Stimulated activated naive CD4-positive, alpha-beta T cell treated with Interleukin-2 at 50 U/mL for 16 hours (primary cell): ENCODE data around the gene SUMF1.

Source experiments
- DNase-seq: peaks from one replicate; lab custom pipeline; 2025; lab: John Stamatoyannopoulos, UW

SUMF1 gene

DNA sequence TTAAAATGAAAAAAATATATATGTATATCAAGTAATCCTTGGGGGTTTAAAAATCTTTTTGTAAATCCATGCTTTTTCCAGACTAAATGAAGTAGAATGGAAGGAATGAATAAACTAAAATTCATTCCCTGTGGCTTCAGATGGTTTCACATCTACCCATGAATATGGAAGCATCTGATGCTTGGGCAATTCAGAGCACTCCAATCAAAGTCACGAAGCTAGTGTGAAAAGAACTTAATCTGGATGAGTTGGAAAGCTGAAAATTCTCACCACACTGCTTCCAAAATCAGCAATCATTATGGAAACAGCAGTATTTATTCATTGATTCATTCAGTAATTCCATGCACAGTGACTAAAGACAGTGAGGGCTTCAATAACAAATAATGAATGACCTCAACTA, 55.2 kb downstream of the SUMF1 start:
- no peak for DNase-seq

DNA sequence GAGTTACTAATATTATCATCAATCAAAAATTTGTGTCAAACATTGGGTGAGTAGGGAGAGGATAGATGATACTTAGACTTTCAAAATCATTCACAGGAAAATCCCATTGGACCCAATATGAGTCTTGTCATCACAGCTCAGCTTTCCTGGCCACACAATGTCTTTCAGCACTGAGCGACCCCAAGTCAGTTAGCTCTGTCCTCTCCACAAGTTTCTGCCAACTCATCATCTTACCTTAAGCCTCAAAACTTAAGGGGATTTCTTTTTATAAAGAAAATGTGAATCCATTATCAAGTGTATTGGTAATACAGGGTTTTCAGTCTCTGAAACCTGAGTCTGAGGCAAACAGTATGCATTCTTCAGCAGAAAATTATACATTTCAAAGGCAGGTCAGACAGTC, 55.8 kb downstream of the SUMF1 start:
- no peak for DNase-seq

DNA sequence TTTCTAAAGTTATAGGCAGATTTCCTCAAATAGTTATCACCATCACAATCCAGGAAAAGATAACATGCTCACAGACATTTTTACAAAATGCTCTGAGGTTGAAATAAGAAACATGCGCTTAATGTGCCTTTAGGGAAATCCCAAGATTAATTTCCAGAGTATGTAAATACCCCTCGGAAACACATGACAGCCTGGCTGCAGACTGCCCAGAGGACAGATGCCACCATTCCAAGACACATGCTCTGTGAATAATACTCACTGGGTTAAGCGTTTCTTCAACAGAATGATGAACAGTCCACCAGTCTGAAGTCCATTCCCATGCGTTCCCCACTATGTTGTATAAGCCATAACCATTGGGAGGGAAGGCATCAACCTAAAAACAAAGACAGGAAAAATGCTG, 56.5 kb downstream of the SUMF1 start:
- DNase-seq = no peak

DNA sequence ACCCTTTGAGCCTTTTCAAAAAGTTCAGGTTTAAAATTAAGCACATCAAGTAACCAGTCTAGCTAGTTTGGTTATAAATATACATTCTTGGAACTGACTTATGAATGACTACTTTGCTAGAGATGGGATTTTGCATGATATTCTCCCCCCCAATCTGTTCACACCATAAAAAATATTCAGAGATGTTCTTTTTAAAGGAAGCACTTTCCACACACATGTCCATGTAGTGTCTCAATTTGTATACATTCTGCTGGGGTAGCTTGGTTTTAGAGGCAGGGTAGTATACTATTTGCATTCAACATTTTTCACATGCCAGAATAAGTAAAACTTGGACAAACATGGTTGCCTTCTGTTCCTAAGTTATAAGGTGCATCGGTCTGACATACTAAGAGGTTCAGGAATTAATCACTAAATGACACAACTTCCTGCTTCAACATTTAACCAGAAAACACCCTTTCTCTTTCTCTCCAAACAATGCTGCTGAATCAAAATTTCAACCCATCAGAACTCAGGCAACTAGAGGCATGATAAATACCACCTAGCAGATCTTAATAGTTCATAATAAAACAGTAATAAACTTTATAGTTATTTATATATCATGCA, 57.0 kb downstream of the SUMF1 start:
- DNase-seq = no peak

DNA sequence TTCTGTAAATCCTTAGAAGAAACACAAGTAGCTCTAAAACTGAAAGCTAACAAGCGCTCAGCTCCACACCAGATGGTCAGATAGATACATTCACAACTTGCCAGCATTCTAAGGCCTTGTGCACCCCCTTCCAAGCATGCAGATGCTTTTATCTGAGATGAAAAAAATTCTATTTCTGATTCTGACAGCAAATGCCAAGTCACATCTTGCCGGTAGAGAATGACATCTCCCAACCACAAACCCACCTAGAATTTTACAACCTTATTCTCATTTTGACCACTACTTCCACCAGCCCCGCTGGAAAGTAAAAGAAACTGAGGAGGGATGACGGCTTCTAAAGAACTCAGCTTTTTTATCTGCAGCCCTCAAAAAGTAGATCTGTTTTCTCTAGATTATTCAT, 57.7 kb downstream of the SUMF1 start:
- DNase-seq = no peak

DNA sequence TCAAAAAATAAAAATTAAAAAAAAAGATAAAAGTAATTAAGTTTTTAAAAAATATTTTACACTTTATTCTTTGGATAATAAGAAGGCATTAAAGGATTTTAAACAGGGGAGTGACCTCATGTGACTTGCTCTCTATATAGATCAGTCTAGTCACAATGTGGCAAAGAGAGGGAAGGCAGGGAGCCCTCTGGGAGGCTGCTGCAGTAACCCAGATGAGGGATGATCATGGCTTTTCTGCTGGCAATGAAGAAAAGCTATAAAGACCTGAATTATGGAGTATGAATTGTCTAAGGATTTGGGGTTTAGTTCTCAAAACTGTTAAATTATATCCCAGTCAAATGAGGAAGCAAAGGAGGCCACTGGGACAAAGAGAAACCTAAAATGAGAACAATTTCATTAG, 58.1 kb downstream of the SUMF1 start:
- DNase-seq = no peak

DNA sequence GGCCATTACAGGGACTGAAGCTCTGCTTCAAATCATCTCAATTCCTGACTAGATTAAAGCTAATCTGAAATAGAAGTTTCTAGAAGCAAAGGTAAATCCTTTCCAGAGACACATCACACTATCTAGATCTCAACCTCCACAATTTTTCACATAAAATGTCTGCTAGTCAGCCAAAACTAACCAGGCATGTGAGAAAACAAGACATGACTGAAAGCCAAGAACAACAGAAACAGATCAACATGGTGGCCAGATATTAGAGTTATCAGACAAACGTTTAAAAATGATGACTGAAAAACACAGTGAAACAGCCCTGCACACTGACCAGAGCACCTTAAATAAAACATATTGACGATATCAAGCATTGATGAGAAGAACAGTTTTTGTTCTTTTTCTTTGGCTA, 59.1 kb downstream of the SUMF1 start:
- no peak for DNase-seq

DNA sequence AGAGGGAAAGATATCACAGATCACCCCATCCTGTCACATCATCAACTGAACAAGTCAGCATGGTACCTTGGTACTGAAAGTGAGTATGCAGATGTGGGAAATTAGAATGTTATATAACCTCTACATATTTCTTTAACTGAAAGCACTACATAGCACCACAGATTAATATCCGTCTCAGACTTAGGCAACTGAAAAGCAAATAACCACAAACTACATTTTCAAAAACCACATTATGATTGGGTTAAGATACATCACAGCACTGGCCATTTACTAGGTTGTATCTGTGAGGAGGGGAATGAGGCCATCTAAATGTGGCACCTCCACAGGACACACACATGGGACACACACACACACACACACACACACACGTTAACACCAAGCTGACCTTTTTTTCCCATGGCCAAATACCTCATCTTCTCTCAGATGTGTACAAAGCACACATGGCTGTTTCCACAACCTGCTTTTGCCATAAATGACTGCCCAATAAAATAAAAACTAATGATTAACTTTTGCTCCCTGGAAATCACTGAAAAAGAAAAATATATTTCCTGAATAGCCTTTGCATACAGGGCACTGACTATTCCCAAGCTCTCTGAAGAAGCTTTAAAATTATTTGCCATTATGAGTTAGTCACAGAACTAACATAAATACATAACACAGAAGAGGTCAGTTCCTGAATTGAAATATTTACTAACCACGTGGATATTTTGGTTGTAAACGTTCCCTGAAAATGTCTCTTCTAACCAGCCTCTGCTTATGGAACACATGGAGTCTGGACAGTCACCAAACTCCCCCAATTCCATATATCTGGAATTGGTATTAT, 60.1 kb downstream of the SUMF1 start:
- DNase-seq = no peak

DNA sequence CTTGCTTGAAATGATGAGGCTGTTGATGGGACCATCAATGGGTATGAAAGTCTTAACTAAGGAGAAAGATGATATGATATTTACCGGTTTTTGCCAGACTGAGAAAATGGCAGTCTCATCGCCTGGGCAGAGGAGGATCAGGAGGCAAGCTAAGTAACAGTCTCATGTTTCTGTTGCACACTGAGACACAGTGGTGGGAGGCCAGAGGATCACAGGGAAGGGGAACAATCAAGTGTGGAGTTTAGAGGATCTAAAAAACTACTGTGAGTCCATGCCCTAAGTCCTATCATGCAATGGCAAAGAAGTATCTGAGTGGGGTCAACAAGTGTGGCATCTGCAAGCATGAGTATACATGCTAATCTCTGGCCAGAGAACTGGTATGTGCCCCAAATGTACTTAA, 62.2 kb downstream of the SUMF1 start:
- DNase-seq = no peak

DNA sequence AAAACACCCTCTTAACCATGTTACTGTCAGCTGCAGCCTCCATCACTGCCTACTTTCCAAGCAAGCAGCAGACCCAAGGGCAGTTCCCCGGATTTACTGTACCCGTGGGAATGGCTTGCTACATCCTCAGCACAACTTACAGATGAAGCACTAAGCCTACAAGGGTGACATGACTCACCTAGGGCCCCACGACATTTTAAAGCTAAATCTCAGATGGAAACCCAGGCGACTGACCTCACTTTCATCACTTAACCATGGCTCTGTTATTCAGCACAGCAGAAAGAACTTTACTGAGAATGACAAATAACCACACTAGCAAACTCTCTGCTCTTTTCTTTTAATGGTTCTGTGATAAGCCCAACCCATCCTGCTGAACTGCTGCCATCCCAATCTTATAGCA, 65.6 kb downstream of the SUMF1 start:
- DNase-seq = no peak

DNA sequence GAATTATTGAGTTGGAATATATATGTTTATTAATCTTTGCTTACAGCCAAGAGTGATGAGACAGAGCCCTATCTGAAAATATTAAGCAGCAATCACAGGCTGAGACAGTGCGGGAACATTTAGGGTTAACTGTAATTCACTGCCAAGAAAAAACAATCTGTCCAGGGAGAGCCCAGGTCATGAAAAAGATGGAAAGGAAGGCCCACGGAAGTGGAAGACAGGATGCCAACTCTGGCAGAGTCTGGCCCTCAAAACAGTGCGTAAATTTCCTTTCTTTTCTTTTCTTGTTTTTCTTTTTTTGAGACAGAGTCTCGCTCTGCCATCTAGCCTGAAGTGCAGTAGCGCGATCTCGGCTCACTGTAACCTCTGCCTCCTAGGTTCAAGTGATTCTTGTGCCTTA, 67.6 kb downstream of the SUMF1 start:
- no peak for DNase-seq

DNA sequence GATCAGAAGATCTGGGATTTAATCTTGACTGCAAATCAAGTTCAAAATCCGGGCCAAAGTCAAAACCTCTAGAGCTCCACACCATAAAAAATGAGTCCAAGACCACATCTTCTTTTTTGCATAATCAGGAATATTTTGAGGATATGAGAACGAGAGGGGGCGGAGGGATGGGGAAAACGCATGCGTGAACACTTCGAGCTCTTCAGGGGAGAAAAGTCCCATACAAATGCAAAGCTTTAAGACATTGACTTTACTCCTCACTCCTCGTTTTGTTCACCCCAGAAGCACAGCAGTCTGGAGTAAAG, 68.2 kb downstream of the SUMF1 start:
- DNase-seq = no peak

DNA sequence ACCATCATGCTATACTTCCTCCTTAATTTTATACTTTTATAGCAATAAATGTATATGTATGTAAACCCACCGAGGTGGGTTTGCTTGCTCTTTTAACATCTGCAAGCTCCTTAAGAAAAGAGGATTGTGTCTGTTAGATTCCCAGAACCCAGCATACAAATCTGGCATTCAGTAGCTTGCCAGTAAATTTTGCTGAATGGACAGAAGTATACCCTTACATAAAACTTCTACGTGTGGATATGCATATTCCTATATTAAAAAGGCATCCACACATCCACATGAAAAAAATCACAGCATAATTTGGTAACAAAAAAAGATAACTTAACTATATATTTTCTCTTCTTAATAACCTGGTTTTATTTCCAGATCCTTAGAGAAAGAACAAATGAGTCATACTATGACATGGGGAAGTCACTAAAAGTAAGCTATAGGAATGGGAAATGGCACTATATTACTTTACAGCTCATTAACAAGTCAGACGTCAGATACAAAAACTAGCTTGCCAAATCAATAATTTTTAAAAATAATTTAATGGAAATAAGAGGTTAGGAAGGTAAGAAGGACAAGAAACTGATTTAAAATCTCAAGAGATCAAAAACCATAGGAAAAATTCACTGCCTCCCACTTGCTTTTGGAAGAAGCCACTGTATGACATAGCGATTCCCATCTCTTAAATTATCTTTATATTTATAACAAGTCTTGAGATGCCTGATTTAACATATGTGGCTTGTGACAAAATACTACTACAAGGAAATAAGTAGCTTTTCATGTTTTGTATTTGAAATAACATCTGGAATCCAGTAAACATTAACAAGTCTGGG, 68.7 kb downstream of the SUMF1 start:
- DNase-seq = no peak

DNA sequence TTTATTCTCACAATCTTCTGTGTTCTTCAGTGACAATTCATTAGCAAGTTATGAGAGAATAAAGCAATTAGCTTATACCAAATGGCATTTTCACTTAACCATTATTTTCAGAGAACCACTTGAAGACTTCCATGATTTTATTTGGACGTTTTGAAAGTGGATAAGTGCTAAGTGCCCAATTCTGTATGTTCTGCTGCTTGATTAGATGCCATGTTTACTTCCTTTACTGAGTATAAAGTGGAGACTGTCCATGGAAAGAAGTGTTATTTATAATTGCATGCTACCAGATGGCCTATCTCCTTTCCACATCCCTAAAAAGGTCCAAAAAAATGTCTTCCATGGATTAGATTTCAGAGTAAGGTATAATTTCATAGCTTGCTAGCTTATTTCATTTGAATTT, 69.6 kb downstream of the SUMF1 start:
- DNase-seq = no peak

DNA sequence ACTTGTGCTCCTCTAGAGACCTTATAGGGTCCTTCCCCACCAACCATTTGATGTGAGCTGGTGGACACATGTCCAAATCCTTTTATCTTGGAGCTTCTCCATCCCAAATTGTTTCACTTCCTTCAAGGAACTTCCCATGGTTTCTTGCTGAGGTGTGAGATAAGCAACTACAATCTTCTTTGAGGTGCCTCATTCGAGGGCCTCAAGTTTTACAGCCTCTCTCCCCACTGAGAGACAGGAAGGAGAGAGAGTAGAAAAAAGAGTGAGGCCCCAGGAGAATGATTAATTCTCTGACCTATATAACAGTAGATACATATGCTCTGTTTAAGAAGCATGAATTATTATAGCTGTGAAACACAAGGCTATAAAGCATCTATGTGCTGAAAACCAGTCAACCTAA, 70.5 kb downstream of the SUMF1 start:
- DNase-seq = no peak

DNA sequence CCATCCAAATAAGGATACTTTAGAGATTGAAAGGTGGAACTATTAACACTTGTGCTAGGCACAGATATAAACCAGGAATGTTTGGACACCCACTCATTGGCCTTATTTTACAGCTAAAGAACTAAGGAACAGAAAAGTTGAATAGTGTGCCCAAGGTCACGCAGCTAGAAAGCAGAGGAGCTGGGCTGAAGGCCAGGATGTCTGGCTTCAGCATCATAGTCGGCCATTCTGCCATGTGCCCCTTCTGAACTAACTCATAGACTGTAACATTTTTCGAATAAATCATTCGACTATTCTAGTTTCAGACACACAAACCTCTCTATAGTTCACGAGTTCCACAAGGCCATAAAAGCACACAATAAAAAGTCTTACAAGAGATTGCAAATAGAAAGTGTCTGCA, 71.1 kb downstream of the SUMF1 start:
- DNase-seq = no peak

DNA sequence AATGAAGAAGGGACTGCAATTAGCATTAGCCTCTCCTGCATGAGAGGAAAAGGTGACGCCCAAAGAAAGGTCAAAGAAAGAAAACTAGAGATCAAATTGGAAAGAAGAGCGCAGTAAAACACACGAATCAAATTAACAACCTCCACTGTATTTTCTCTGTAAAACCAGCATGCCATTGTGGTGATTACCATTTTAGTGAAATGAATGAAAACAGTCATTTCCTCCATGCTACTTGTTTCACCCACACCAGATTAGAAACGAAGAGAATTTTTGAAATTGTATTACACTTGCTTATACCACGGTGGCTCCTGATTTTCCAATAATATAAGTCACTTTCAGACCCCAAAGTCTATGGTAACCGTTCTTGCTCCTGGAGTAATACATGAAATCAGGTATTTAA, 71.6 kb downstream of the SUMF1 start:
- no peak for DNase-seq

DNA sequence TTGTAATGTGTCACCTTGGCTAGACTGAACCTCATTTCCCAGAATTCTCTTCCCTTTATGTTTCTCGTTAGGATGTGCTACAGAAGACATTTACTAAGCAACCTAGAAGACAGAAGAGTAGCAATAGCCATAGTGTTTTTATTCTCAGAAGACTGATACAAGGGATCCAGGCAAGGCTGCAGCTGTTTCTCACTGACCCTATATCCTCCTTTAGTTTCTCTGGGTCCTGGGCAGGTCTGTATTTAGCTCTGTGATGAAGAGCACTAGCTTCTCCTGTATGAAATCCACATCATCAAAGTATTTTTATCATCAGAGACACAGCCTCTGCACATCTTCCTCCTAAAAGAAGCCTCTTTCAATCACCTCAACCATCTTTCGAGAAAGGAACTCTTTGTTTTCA, 72.5 kb downstream of the SUMF1 start:
- no peak for DNase-seq

DNA sequence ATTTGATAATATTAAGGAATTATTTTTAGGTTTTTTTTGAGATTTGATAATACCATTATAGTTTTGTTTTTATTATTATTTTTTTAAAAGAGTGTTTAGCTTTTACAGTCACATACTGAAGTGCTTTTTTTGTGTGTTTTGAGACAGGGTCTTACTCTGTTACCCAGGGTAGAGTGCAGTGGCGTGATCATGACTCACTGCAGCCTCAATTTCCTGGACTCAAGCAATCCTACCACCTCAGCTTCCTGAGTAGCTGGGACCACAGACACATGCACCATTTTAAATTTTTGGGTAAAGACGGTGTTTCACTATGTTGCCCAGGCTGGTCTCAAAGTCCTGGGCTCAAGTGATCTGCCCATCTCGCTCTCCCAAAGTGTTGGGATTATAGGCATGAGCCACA, 73.0 kb downstream of the SUMF1 start:
- DNase-seq = no peak

DNA sequence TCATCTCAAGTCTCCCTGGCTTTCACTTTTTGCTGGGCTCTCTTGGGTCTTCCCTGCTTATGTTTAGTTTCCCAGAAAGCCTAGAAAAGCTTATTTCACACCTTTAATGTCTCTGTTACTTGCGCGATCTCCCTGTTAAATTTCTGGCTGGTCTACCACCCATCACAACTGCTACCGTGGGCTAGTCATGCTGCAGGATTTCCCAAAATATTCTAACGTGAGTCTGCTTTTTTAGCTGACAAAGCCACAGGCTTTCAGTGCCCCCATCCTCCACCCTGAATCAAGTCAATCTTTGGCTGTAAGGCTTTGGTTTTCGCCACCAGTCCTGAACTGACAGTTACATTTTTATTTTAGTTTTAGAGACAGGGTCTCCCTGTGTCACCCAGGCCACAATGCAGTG, 74.1 kb downstream of the SUMF1 start:
- no peak for DNase-seq

DNA sequence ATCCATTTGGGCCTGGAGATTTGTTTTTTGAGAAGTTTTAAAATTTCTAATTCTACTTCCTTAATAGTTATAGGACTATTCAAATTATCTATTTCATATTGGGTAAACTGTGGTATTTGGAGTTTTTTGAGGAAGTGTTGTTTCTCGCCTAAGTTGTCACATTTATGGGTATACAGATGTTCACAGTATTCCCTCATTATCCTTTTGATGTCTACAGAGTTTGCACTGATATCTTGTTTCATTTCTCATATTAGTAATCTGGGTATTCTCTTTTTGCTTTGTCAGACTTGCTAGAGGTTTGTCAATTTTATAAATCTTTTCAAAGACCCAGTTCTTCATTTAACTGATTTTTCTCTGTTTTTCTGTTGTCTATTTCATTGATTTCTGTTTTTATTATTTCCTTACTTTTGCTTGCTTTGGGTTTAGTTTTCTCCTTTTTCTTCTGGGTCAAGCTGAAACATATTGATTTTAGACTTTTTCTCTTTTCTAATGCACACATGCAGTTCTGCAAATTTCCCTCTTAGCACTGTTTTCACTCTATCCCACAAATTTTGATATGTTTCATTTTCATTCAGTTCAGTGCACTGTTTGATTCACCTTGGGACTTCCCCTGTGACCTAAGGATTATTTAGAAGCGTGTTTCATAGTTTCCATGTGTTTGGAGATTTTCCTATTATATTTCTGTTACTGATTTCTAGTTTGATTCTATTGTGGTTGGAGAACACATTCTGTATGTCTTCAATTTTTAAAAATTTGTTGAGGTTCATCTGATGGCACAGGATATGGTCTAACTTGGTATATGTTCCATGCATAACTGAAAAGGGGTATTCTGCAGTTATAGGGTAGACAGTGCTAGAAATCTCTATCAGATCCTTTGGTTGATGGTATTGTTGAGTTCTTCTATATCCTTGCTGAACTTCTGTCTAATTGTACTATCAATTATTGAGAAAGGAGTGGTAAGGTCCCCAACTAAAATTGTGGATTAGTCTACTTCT, 79.6 kb downstream of the SUMF1 start:
- no peak for DNase-seq

DNA sequence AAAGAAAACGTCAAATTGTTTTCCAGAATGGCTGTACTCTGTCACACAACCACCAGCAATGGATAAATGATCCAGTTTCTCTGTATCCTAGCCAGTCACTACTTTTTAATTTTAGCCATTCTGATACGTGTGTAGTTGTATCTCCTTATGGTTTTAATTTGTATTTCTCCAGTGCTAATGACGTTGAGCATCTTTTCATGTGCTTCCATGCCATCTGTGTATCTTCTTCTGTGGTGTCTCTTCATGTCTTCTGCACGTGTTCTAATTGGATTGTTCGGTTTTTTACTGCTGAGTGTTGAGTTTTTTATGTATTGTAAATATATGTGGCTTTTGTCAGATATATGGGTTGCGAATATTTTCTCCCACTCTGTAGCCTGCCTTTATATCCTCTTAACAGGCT, 81.9 kb downstream of the SUMF1 start:
- no peak for DNase-seq
